ENCODE results near the gene F5.

F5 gene

DNA sequence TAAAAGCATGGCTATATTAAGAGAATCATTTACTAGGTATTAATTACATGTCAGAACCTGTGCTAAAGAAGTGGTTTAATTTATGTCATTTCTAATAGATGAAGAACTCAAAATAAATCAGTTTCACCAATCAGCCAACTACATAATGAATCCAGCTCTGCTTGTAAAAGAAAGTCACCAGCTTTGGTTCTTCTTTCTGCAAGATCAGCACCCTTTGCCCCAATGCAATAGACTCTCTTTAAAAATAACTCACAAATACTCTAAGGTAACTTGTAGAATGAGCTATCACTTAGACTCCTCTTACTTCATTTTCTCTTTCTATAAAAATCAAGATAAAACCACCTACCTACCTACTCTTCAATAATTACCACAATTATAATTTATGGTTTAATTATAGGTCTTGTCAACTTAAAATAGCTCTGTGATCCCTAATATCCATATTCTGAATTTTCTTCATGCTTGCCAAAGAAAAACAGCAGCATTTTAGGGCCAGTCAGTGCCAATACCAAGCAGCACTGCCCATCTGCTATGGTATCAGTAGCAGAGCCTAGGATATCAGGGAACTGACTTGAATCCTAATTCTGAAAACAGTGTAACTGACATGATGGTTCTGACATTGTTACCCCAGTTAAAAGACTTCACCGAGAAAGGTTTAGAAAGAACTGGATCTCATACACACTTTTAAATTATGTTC, 111.8 kb downstream of the F5 start:
- peaks cover 2% of the 10 kb centered on the region for H3K4me1 Mint-ChIP-seq (ENCODE audit: low read depth)
- no peaks in the 10 kb centered on the region for H3K27me3 Mint-ChIP-seq (ENCODE audit: low read depth)
- peaks cover 14% of the 10 kb centered on the region for H3K36me3 Mint-ChIP-seq (ENCODE audit: low read depth)
- H3K9me3 Mint-ChIP-seq, result no peaks in the 10 kb centered on the region
- H3K4me3 Mint-ChIP-seq, result no peak overlapping the region
- H3K27ac Mint-ChIP-seq, result no peak overlapping the region

DNA sequence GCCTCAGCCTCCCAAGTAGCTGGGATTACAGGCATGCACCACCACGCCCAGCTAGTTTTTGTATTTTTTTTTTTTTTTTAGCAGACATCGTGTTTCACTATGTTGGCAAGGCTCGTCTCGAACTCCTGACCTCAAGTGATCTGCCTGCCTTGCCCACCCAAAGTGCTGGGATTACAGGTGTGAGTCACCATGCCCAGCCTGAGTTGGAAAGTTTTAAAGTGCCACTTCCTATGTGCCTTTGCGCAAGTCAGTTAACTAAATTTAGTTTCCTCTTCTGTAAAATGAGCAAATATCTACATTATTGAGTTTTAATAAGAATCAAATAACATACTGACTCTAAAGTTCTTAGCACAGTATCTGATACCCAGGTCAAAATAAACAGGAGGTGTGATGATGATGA, 112.9 kb downstream of the F5 start:
- peaks cover 2% of the 10 kb centered on the region for H3K4me1 Mint-ChIP-seq (ENCODE audit: low read depth)
- peaks cover 15% of the 10 kb centered on the region for H3K36me3 Mint-ChIP-seq (ENCODE audit: low read depth)
- no peaks in the 10 kb centered on the region for H3K27me3 Mint-ChIP-seq (ENCODE audit: low read depth)
- no peaks in the 10 kb centered on the region for H3K9me3 Mint-ChIP-seq
- H3K27ac Mint-ChIP-seq, result no peak overlapping the region
- H3K4me3 Mint-ChIP-seq, result no peak overlapping the region

DNA sequence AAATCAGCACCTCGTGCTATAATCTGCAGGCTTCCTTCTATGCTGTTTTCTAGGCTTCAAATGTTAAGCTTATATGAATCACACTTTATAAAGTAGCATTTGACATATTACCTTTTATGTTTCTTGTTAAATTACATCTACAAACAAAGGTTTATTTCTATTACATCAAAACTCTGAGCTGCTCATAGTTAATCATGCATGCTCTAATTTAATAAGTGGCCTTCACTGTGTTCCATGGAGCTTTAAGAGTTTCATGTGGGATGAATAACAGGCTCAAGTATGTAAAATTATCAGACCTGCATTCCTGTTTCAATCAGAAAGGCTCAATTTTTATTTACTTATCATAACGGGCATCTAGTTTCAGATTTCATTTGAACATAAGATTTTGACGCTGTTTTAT, 113.5 kb downstream of the F5 start:
- peaks cover 15% of the 10 kb centered on the region for H3K36me3 Mint-ChIP-seq (ENCODE audit: low read depth)
- no peak overlapping the region for H3K27ac Mint-ChIP-seq
- H3K9me3 Mint-ChIP-seq, result no peaks in the 10 kb centered on the region
- H3K27me3 Mint-ChIP-seq (ENCODE audit: low read depth), result no peaks in the 10 kb centered on the region
- peaks cover 2% of the 10 kb centered on the region for H3K4me1 Mint-ChIP-seq (ENCODE audit: low read depth)
- H3K4me3 Mint-ChIP-seq, result no peak overlapping the region

DNA sequence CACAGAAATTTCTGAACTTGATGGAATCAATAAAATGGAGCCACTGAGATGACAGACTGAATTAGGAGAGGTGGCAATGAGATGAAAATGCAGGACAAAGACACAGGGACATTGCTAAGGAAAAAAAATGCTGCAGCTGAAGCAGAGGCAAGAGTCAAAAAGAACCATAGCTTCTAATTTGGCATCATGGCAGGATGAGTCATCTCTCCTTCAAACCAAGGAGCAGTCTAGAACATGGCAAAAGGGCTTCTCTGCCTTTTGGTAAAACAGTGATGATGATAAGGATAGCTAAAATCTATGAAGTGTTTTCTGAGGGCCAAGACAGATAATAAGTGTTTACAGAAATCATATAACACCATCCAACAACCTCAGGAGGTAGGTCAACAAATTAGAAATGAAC, 117.3 kb downstream of the F5 start:
- Mint-ChIP-seq H3K4me1 (ENCODE audit: low read depth) (peaks cover 2% of the 10 kb centered on the region), H3K4me3 (no peak overlapping the region), H3K27me3 (ENCODE audit: low read depth) (no peaks in the 10 kb centered on the region), H3K27ac (no peak overlapping the region), H3K36me3 (ENCODE audit: low read depth) (peaks cover 10% of the 10 kb centered on the region), H3K9me3 (no peaks in the 10 kb centered on the region)

DNA sequence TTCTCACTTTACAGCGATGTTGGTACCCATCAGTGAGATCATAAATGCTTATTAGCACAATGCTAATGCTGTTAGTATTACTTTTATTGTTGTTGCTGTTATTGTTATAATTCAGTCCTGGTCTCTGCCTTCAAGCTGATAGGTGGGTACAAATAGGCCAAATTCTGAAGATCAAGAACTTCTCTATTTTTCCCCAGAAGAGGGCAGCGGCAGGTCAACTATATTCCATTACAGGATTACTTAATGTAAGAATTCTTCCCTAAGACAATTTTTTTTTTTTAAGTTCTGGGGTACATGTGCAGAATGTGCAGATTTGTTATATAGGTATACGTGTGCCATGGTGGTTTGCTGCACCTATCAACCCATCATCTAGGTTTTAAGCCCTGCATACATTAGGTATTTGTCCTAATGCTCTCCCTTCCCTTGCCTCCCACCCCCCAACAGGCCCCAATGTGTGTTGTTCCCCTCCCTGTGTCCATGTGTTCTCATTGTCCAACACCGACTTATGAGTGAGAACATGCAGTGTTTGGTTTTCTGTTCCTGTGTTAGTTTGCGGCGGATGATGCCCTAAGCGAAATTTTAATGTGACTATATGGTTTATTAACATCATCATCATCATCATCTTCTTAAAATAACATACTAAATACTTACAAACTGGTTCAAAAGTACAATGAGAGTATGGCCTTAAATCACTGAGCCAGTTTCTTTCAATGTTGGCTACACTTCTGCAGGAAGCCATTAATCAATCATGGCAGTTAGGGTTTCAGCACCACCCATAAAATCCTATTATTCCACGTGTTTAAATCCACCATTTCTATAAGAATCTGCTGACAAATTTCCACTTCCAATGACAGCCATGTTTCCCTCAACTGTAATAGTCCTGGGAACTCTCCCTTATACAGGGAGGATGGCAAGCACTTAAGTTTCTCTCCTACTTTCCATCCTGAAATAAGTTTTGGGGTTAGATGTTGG, 119.7 kb downstream of the F5 start:
- Mint-ChIP-seq H3K27me3 (ENCODE audit: low read depth) (no peaks in the 10 kb centered on the region), H3K4me1 (ENCODE audit: low read depth) (peaks cover 2% of the 10 kb centered on the region), H3K4me3 (no peak overlapping the region), H3K36me3 (ENCODE audit: low read depth) (peaks cover 13% of the 10 kb centered on the region), H3K9me3 (no peaks in the 10 kb centered on the region), H3K27ac (no peak overlapping the region)

DNA sequence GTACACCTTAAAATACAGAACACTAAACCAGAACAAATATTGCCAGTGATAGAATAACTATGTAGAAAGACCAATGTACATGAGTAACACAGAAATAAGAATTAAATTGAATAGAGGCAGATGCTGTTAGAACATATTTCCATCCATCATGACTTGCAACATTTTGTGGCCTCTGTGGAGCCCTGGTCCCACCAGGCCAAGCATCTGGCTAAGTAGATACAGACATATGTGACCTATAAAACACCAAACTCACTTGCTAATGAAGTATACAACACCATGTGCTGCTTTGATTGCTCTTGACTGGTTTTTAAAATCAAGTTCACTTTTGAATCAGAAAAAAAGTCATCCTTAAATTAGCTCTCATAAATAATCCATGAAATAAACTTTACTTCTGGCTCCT, 121.0 kb downstream of the F5 start:
- Mint-ChIP-seq H3K4me1 (ENCODE audit: low read depth) (peaks cover 8% of the 10 kb centered on the region), H3K27ac (no peak overlapping the region), H3K36me3 (ENCODE audit: low read depth) (peaks cover 18% of the 10 kb centered on the region), H3K27me3 (ENCODE audit: low read depth) (no peaks in the 10 kb centered on the region), H3K9me3 (no peaks in the 10 kb centered on the region), H3K4me3 (no peak overlapping the region)
